Panc1 (cell line): ENCODE data around the gene PSME3. TPM values are rescaled to one million over a fixed set of nuclear protein-coding genes. Genes with fewer than 3 reads are reported as not detected.
"Not testable (repeated sequence)": the region's sequence is repeated elsewhere in the genome, so short reads cannot be mapped to it uniquely, and the experiment has no call there.

Experiments used
- ATAC-seq: fragments of 200-7000 bp; cut with Tn5 transposase; 2 replicates; pipeline ENCODE4 v1.9.1; 2020; ENCODE audit warnings: mild to moderate bottlenecking, moderate library complexity
- BruUV-seq: library from RNA; stranded (reverse); fragments of 400-500 nt; replicated peaks from 2 replicates; lab custom pipeline; 2021; lab: Mats Ljungman, UMichigan
- CTCF ChIA-PET: fragments of 300-600 bp; sonication (Branson Sonifier 250); formaldehyde crosslinking; loops from one replicate; lab custom pipeline; 2022; ENCODE audit warnings: antibody characterized with exemption; lab: Charles Lee
- POLR2A ChIA-PET: fragments of 300-600 bp; sonication (Branson Sonifier 250); formaldehyde crosslinking; loops from one replicate; lab custom pipeline; 2022; ENCODE audit warnings: antibody characterized with exemption; lab: Charles Lee
- DNase-seq: peaks from one replicate; pipeline ENCODE4 v3.0.0-alpha.2; 2010; ENCODE audit warnings: low read depth, low spot score
- H3K27ac ChIP-seq: 2 replicates; pipeline ENCODE4 v1.5.1; 2011; ENCODE audit warnings: mild to moderate bottlenecking, low read length, inconsistent platforms
- H3K27me3 ChIP-seq: fragments of 200-500 bp; sonication (Bioruptor generic); 2 replicates; pipeline ENCODE4 v1.6.0; 2014; ENCODE audit warnings: low read length, inconsistent platforms; ENCODE audit not compliant: control insufficient read depth, insufficient read depth
- H3K36me3 ChIP-seq: fragments of 200-500 bp; sonication (Bioruptor generic); 2 replicates; pipeline ENCODE4 v1.5.1; 2014; ENCODE audit warnings: inconsistent platforms, mild to moderate bottlenecking, low read length, moderate library complexity; ENCODE audit not compliant: control insufficient read depth, insufficient read depth
- H3K4me1 ChIP-seq: 2 replicates; pipeline ENCODE4 v1.5.1; 2011; ENCODE audit warnings: inconsistent platforms, mild to moderate bottlenecking, low read length, moderate library complexity; ENCODE audit not compliant: control insufficient read depth, insufficient read depth
- H3K4me3 ChIP-seq, 2 experiments: 2 replicates each; pipeline ENCODE4 v1.5.1; 2011 to 2012; ENCODE audit warnings: low read depth in 2 of 2, low read length in 2 of 2, mild to moderate bottlenecking in 2 of 2, inconsistent platforms in 1 of 2, moderate library complexity in 1 of 2
- H3K9me3 ChIP-seq: fragments of 200-500 bp; sonication (Bioruptor generic); 2 replicates; pipeline ENCODE4 v1.5.1; 2014; ENCODE audit warnings: low read depth, mild to moderate bottlenecking, inconsistent platforms, low read length, moderate library complexity; ENCODE audit not compliant: control insufficient read depth, insufficient read depth
- CTCF ChIP-seq: fragments of 450-650 bp; IDR thresholded peaks from 2 replicates; pipeline ENCODE4 v1.5.1; 2017; ENCODE audit warnings: mild to moderate bottlenecking
- POLR2AphosphoS5 ChIP-seq: IDR thresholded peaks from 2 replicates; pipeline ENCODE4 v1.6.1; 2012; ENCODE audit warnings: mild to moderate bottlenecking, low read depth, low read length, moderate library complexity
- REST ChIP-seq, 2 experiments: IDR thresholded peaks; 2 replicates each; pipeline ENCODE4 v1.6.1; 2011 to 2012; ENCODE audit warnings: low read depth in 2 of 2, control low read depth in 1 of 2, low read length in 1 of 2, mild to moderate bottlenecking in 1 of 2, moderate library complexity in 1 of 2; ENCODE audit not compliant: insufficient read depth in 1 of 2
- SIN3A ChIP-seq: IDR thresholded peaks from 2 replicates; pipeline ENCODE4 v1.6.1; 2012; ENCODE audit warnings: low read depth, mild to moderate bottlenecking, low read length, moderate library complexity, borderline replicate concordance; ENCODE audit not compliant: insufficient read depth
- TCF7L2 ChIP-seq: IDR thresholded peaks from 2 replicates; pipeline ENCODE4 v1.6.1; 2011; ENCODE audit warnings: mild to moderate bottlenecking, low read depth, low read length, inconsistent platforms
- in situ Hi-C: cut with HindIII; loops from 2 replicates; pipeline ENCODE4 v1.10.0; 2016; ENCODE audit warnings: low sequenced_read_pairs, low pct_unique_long_range_greater_than_20kb
- intact Hi-C: fragments of 100-400 bp; cut with micrococcal nuclease; formaldehyde crosslinking; loops from one replicate; pipeline ENCODE4 v1.10.0; 2022; ENCODE audit not compliant: unreplicated experiment
- total RNA-seq: library from RNA; stranded (reverse); gene quantifications from one replicate; pipeline ENCODE4 v1.2.1, GENCODE V29; 2021; ENCODE audit not compliant: unreplicated experiment

The PSME3 gene
- total RNA-seq, 1 experiment from 2014 or later = 110 TPM

- H3K27me3 ChIP-seq, ATAC-seq, H3K4me3 ChIP-seq, H3K9me3 ChIP-seq, BruUV-seq, CTCF ChIA-PET, H3K4me1 ChIP-seq, DNase-seq, H3K36me3 ChIP-seq, in situ Hi-C loops, intact Hi-C loops, POLR2A ChIA-PET, H3K27ac ChIP-seq: not testable (repeated sequence)
Observed at GRCh38 chr17:42856516-42856915, 23.3 kb downstream of the PSME3 start.

- Histone ChIP-seq H3K27me3 (no peaks in the 10 kb centered on the region), H3K4me3 (no peak overlapping the region), H3K4me1 (no peaks in the 10 kb centered on the region), H3K9me3 (no peaks in the 10 kb centered on the region), H3K27ac (no peak overlapping the region), H3K36me3 (no peaks in the 10 kb centered on the region)
- DNase-seq = no peak
- ChIA-PET CTCF (no interaction called here), POLR2A (interaction anchor here (0.5 kb wide), 1 partner anchor 132 kb away, joined by 3 read pairs; no protein-coding TSS in a partner anchor)
- ATAC-seq = no peak
- BruUV-seq = no TSS peak
- TF ChIP-seq CTCF (no peak), POLR2AphosphoS5 (no peak), SIN3A (no peak), TCF7L2 (no peak), REST (IDR thresholded peaks at IDR 0.05; ENCODE audit: insufficient read depth in 1 of 2, low read depth in 2 of 2, low read length in 1 of 2) (no peak)
- in situ Hi-C loops (no loop called here), intact Hi-C loops (no loop called here)
Observed at GRCh38 chr17:42857389-42857788, 24.2 kb downstream of the PSME3 start.

- intact Hi-C loops = no loop called here
- TF ChIP-seq REST (IDR thresholded peaks at IDR 0.05; ENCODE audit: insufficient read depth in 1 of 2, low read depth in 2 of 2, low read length in 1 of 2) (no peak), POLR2AphosphoS5 (no peak), TCF7L2 (no peak), SIN3A (no peak), CTCF (no peak)
- H3K36me3 ChIP-seq = no peaks in the 10 kb centered on the region
- no peak overlapping the region for H3K27ac ChIP-seq
- no TSS peak for BruUV-seq
- DNase-seq (no peak), ATAC-seq (no peak)
- in situ Hi-C loops = no loop called here
- no peak overlapping the region for H3K4me3 ChIP-seq
- H3K9me3 ChIP-seq = no peaks in the 10 kb centered on the region
- H3K4me1 ChIP-seq = no peaks in the 10 kb centered on the region
- ChIA-PET CTCF (no interaction called here), POLR2A (no interaction called here)
- H3K27me3 ChIP-seq = no peaks in the 10 kb centered on the region
Observed at GRCh38 chr17:42865638-42866094, 32.5 kb downstream of the PSME3 start.
